Large intestine (tissue), 3 donors: Measurements from ENCODE around the gene PLA2G4B. TPM values are rescaled to one million over a fixed set of nuclear protein-coding genes. Genes with fewer than 3 reads are reported as not detected.

Source experiments
- DNase-seq, 2 donors: peaks; one replicate each; pipeline versions ENCODE4 v3.0.0 to v3.0.0-alpha.2; 2013
- H3K27ac ChIP-seq: one replicate; pipeline ENCODE4 v1.5.1; 2013; ENCODE audit warnings: low read length
- H3K27me3 ChIP-seq: 2 replicates; pipeline ENCODE4 v1.6.1; 2013; ENCODE audit warnings: low read length; ENCODE audit not compliant: control insufficient read depth, insufficient read depth
- H3K36me3 ChIP-seq: 2 replicates; pipeline ENCODE4 v1.6.1; 2013; ENCODE audit warnings: low read length; ENCODE audit not compliant: control insufficient read depth, insufficient read depth
- H3K4me1 ChIP-seq: one replicate; pipeline ENCODE4 v1.6.1; 2013; ENCODE audit warnings: low read length; ENCODE audit not compliant: control insufficient read depth, insufficient read depth
- H3K4me3 ChIP-seq: one replicate; pipeline ENCODE4 v1.5.1; 2013; ENCODE audit warnings: low read length
- H3K9me3 ChIP-seq: one replicate; pipeline ENCODE4 v1.6.1; 2013; ENCODE audit warnings: mild to moderate bottlenecking, low read depth, low read length, moderate library complexity; ENCODE audit not compliant: control insufficient read depth
- WGBS: methylation state at CpG from one replicate; pipeline ENCODE4 v1.1.5; 2013; ENCODE audit warnings: low lambda C conversion rate; ENCODE audit not compliant: insufficient coverage; 5-methylcytosine and 5-hydroxymethylcytosine counted together
- polyA plus RNA-seq: library from polyadenylated mRNA; unstranded; fragments of 120-200 nt; gene quantifications from one replicate; pipeline ENCODE4 v1.2.1, GENCODE V29; 2013

The PLA2G4B gene
- polyA plus RNA-seq, 1 donor, result 10.4 TPM

DNA sequence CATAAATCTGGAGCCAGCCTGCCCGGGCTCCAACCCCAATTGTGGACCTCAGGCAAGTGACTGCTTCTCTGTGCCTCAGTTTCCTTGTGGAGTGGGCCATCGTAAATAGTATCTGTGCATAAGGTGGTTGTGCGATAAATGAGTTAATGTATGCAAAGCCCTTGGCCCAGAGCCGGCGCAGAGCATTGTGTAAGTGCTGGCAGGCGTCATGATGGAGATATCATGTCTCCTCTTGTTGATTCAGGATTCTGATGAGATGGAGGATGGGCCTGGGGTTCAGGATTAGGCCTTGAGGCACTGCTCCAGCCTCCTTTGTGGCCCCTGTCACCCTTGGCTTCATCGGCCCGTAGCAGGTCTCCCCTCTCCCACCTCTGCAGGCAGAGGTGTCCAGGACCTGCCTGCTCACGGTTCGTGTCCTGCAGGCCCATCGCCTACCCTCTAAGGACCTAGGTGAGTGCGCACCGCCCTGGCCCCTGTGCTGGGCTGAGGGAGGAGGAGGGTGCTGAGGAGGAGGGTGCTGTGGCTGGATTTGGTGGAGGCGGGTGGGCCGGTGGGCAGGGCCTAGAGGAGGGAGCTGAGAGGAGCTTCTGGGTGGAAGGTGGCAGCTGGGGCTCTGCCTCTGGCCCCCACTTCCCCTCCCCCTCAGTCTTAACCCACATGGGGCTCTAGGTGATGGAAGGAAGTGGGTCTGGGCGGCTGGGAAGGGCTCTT lies 1.3 kb downstream of the PLA2G4B start:
- H3K27ac ChIP-seq, result no peak overlapping the region
- no peak overlapping the region for H3K4me3 ChIP-seq
- H3K4me1 ChIP-seq, result no peaks in the 10 kb centered on the region
- H3K36me3 ChIP-seq, result peaks cover 58% of the 10 kb centered on the region
- no CpG with 5 or more reads among the region's 16 CpGs for WGBS
- H3K9me3 ChIP-seq, result no peaks in the 10 kb centered on the region
- no peak for DNase-seq
- no peaks in the 10 kb centered on the region for H3K27me3 ChIP-seq

DNA sequence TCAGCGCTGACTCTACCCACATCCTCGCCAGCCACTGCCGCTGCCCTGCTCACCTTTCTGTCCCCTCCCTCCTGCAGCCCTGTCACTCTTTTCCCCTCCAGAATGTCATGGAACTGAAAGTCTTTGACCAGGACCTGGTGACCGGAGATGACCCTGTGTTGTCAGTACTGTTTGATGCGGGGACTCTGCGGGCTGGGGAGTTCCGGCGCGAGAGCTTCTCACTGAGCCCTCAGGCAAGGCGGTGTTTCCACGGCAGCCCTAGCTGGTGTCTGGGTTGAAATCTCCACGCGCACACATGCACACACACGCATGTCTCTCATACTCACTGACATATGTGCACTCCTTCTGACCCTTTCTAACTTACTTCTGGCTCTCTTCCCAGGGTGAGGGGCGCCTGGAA lies 2.0 kb downstream of the PLA2G4B start:
- H3K27ac ChIP-seq, result no peak overlapping the region
- peaks cover 62% of the 10 kb centered on the region for H3K36me3 ChIP-seq
- H3K9me3 ChIP-seq, result no peaks in the 10 kb centered on the region
- no peak overlapping the region for H3K4me3 ChIP-seq
- WGBS, result no CpG with 5 or more reads among the region's 15 CpGs
- DNase-seq, result no peak
- no peaks in the 10 kb centered on the region for H3K27me3 ChIP-seq
- no peaks in the 10 kb centered on the region for H3K4me1 ChIP-seq

DNA sequence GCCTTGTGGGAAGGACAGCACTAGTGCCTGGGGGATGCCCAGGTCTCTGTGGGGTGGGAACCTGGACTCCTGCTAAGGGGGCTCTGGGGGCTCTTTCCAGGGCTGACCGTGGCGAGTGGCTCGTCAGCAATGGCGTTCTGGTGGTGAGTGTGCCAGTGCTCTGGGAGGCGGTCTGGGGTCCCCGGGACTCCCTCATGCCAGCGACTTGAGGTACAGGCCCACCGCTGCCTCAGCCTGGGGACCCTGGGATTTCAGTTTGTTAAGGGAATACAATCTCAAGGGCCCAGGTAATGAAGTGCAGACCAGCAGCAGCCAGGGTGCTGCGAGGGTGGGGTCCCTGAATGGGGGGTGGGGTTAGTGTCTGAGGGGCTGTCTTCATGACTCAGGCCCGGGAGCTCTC lies 2.5 kb downstream of the PLA2G4B start:
- no peak overlapping the region for H3K4me3 ChIP-seq
- H3K27ac ChIP-seq, result no peak overlapping the region
- WGBS, result no CpG with 5 or more reads among the region's 10 CpGs
- no peaks in the 10 kb centered on the region for H3K9me3 ChIP-seq
- peaks cover 63% of the 10 kb centered on the region for H3K36me3 ChIP-seq
- DNase-seq, result no peak
- H3K4me1 ChIP-seq, result no peaks in the 10 kb centered on the region
- no peaks in the 10 kb centered on the region for H3K27me3 ChIP-seq

DNA sequence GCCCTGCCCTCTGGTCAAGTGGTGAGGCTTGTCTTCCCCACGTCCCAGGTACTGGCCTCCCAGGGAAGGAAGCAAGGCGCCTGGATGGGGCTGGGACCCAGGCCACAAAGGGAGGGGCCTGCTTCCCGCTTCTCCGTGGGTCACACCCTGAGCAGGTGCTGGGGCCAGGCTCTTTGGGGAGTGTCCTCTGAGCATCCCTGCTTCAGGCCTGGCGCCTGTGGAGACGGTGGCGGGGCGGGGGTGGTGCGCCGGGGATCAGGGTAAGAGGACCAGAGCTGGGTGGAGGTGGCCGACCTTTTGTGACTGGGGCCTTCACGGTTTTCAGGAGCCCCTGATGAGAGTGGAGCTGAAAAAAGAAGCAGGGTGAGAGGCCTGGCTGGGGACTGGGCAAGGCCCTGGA lies 3.6 kb downstream of the PLA2G4B start:
- DNase-seq, result no peak
- no CpG with 5 or more reads among the region's 12 CpGs for WGBS
- Histone ChIP-seq H3K4me1 (no peaks in the 10 kb centered on the region), H3K27ac (no peak overlapping the region), H3K27me3 (no peaks in the 10 kb centered on the region), H3K4me3 (no peak overlapping the region), H3K9me3 (no peaks in the 10 kb centered on the region), H3K36me3 (peaks cover 65% of the 10 kb centered on the region)

DNA sequence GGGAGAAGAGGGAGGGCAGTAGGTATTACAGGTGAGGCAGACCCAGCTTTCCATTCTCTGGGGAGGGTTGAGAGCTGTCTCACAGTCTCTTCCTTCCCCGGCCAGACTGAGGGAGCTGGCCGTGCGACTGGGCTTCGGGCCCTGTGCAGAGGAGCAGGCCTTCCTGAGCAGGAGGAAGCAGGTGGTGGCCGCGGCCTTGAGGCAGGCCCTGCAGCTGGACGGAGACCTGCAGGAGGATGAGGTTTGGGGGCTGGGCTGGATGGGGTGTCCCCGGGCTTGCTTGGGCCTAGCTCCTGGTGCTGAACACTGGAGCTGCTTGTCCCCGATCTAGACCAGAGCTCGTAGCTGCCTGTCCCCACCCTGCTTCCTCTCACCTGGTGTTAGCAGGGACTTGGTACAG lies 4.9 kb downstream of the PLA2G4B start:
- peaks cover 76% of the 10 kb centered on the region for H3K36me3 ChIP-seq
- no CpG with 5 or more reads among the region's 10 CpGs for WGBS
- no peaks in the 10 kb centered on the region for H3K27me3 ChIP-seq
- H3K4me1 ChIP-seq, result no peaks in the 10 kb centered on the region
- H3K27ac ChIP-seq, result no peak overlapping the region
- H3K9me3 ChIP-seq, result no peaks in the 10 kb centered on the region
- no peak for DNase-seq
- H3K4me3 ChIP-seq, result no peak overlapping the region

DNA sequence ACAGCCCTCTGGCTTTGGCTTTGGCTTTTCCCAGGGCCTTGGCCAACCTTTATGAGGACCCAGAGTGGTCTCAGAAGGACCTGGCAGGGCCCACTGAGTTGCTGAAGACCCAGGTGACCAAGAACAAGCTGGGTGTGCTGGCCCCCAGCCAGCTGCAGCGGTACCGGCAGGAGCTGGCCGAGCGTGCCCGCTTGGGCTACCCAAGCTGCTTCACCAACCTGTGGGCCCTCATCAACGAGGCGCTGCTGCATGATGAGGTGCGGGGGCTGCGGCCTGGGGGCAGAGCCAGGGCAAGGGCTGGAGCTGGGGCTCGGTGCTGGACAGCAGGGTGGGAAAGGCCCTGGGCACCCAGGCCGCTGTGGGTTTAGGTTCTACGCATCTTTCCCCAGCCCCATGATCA lies 6.2 kb downstream of the PLA2G4B start:
- Histone ChIP-seq H3K4me1 (no peaks in the 10 kb centered on the region), H3K27ac (no peak overlapping the region), H3K9me3 (no peaks in the 10 kb centered on the region), H3K4me3 (no peak overlapping the region), H3K36me3 (peaks cover 79% of the 10 kb centered on the region), H3K27me3 (no peaks in the 10 kb centered on the region)
- DNase-seq, result no peak
- no CpG with 5 or more reads among the region's 12 CpGs for WGBS

DNA sequence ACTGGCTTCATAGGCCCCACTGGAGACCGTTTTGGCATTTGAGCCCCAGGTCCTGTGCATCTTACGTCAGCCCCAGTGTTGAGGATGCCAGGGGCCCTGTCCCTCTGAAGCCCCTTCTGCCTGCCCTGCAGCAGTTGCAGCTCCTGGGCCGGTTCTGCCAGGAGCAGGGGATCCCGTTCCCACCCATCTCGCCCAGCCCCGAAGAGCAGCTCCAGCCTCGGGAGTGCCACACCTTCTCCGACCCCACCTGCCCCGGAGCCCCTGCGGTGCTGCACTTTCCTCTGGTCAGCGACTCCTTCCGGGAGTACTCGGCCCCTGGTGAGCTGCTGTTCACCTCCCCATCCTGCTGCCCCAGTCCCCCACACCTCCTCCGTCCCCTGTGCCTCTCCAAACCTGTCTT lies 8.6 kb downstream of the PLA2G4B start:
- H3K27me3 ChIP-seq, result no peaks in the 10 kb centered on the region
- H3K4me3 ChIP-seq, result no peak overlapping the region
- peaks cover 61% of the 10 kb centered on the region for H3K36me3 ChIP-seq
- no peak overlapping the region for H3K27ac ChIP-seq
- H3K9me3 ChIP-seq, result no peaks in the 10 kb centered on the region
- DNase-seq, result no peak
- no peaks in the 10 kb centered on the region for H3K4me1 ChIP-seq
- WGBS, result no CpG with 5 or more reads among the region's 14 CpGs

DNA sequence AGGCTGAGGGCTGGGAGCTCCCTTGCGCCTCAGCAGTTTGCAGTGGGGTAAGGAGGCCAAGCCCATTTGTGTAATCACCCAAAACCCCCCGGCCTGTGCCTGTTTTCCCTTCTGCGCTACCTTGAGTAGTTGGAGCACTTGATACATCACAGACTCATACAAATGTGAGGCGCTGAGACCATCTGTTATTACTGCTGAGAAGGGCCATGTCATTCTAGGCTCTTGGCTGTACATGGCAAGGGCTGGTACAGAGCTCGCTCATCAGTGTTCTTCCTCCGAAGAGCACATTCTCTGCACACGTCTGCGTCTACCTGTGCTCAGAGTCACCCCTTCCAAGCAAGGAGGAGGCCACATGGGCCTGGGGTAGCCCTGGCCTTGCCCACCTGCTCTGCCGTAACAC lies 9.3 kb downstream of the PLA2G4B start:
- no peak for DNase-seq
- Histone ChIP-seq H3K27me3 (no peaks in the 10 kb centered on the region), H3K9me3 (no peaks in the 10 kb centered on the region), H3K4me3 (no peak overlapping the region), H3K4me1 (no peaks in the 10 kb centered on the region), H3K27ac (no peak overlapping the region), H3K36me3 (peaks cover 58% of the 10 kb centered on the region)
- WGBS, result no CpG with 5 or more reads among the region's 9 CpGs

DNA sequence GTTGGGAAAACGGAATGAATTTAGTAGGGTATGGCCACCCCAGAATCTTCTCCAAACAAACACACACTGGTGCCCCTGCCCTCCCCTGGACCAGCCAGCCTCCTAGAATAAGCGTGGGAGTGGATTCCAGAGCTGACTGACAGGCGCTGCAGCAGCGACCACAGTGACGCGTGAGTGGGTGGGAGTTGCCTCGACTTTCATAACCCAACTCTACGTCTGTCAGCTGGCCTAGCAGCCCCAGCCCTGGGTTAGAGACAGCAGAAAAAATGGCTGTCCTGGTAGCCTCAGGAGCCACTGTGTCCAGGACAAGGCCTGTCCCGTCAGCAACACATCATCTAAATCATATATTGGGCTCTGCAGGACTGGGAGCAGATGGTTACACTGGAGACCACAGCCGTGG lies 10.0 kb downstream of the PLA2G4B start:
- H3K27ac ChIP-seq, result no peak overlapping the region
- H3K4me3 ChIP-seq, result no peak overlapping the region
- no peaks in the 10 kb centered on the region for H3K4me1 ChIP-seq
- no peak for DNase-seq
- peaks cover 52% of the 10 kb centered on the region for H3K36me3 ChIP-seq
- H3K9me3 ChIP-seq, result no peaks in the 10 kb centered on the region
- WGBS, result no CpG with 5 or more reads among the region's 10 CpGs
- no peaks in the 10 kb centered on the region for H3K27me3 ChIP-seq

DNA sequence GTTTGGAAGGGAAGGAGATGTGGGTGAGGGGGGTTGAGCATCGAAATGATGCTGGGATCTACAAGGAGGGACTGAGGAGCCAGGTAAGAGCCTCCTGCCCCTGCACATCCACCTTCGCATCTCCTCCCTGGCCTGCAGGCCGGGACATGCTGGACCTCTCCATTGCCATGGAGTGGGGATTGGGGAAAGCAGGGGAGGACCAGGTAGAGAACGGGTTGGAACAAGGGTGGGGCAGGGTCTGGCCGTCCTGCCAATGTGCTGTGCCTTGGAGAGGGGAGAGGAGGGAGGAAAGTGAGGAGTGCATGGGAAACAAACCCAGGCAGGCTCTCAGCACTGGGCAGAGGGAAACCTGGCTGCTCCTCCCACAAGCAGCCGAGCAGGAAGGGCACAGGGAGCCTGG lies 10.6 kb downstream of the PLA2G4B start:
- Histone ChIP-seq H3K36me3 (peaks cover 47% of the 10 kb centered on the region), H3K27ac (no peak overlapping the region)

DNA sequence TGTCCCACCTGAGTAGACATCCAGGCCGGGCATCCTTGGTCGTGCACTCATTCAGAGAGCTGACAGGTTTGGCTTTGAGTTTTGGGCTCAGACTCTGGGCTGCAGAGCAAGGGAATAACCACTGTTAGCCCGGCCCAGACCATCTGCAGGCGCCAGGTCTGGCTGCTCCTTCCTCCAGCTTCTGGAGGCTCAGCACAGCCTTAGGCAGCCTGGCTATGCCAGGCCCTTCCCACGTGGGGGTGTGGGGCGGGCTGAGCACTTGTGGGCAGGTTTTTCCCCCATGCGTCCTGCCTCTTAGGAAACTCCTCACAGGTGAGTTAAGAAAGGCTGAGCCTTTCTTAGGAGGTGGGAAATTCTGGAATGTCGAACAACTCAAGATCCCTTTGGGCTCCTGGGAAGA lies 11.2 kb downstream of the PLA2G4B start:
- Histone ChIP-seq H3K4me3 (no peak overlapping the region), H3K9me3 (no peaks in the 10 kb centered on the region), H3K36me3 (peaks cover 40% of the 10 kb centered on the region), H3K4me1 (no peaks in the 10 kb centered on the region), H3K27ac (no peak overlapping the region), H3K27me3 (no peaks in the 10 kb centered on the region)
- no CpG with 5 or more reads among the region's 8 CpGs for WGBS
- DNase-seq, result no peak

More for the DNA sequence above, 10.6 kb downstream of the PLA2G4B start:
- H3K4me3 ChIP-seq, result no peak overlapping the region
- no peaks in the 10 kb centered on the region for H3K27me3 ChIP-seq
- WGBS, result no CpG with 5 or more reads among the region's 6 CpGs
- no peaks in the 10 kb centered on the region for H3K9me3 ChIP-seq
- H3K4me1 ChIP-seq, result no peaks in the 10 kb centered on the region
- no peak for DNase-seq
